Pancreas (tissue), 10 donors: Measurements from ENCODE around the gene RALB. TPM values are rescaled to one million over a fixed set of nuclear protein-coding genes. Genes with fewer than 3 reads are reported as not detected.

Experiments used
- ATAC-seq, 4 donors: fragments of 200-7000 bp; cut with Tn5 transposase; one replicate each; pipeline versions ENCODE4 v1.8.0 to v1.9.1; 2020; ENCODE audit warnings: mild to moderate bottlenecking in 4 of 4, moderate library complexity in 4 of 4
- DNase-seq, 6 donors: peaks; one replicate each; pipeline ENCODE4 v3.0.0-alpha.2; 2020
- FAIRE-seq: peaks from 2 replicates; lab custom pipeline; 2012; peaks lifted over from hg19 to GRCh38; lab: Jason Lieb, UNC
- H3K27ac ChIP-seq, 4 donors: fragments of 200-600 bp; sonication (generic); 1 replicate in 3 of 4; 2 replicates in 1 of 4; pipeline versions ENCODE4 v1.5.0 to v1.8.0; 2020
- H3K27me3 ChIP-seq, 4 donors: fragments of 200-600 bp; one replicate each; pipeline ENCODE4 v1.8.0; 2021
- H3K36me3 ChIP-seq, 3 donors: fragments of 200-600 bp; sonication (generic) in 1 of 3; one replicate each; pipeline versions ENCODE4 v1.5.0 to v1.8.0; 2020 to 2021
- H3K4me1 ChIP-seq, 3 donors: fragments of 200-600 bp; one replicate each; pipeline ENCODE4 v1.8.0; 2021
- H3K4me3 ChIP-seq, 4 donors: fragments of 200-600 bp; sonication (generic) in 2 of 4; one replicate each; pipeline versions ENCODE4 v1.5.0 to v1.8.0; 2020 to 2021
- H3K9me3 ChIP-seq, 4 donors: fragments of 200-600 bp; one replicate each; pipeline ENCODE4 v1.8.0; 2021
- WGBS, 2 donors: extraction: QIAGEN DNeasy Blood & Tissue Kit; methylation state at CpG; one replicate each; pipeline ENCODE4 v1.1.7; 2013; 5-methylcytosine and 5-hydroxymethylcytosine counted together
- intact Hi-C, 3 donors: fragments of 100-400 bp; cut with DNase I; formaldehyde crosslinking; loops; one replicate each; pipeline versions ENCODE4 v1.11.1 to v1.14.2; 2022
- polyA plus RNA-seq, 2 donors: library from polyadenylated mRNA; stranded (reverse); fragments of 200-250 nt; gene quantifications; one replicate each; pipeline ENCODE4 v1.2.3, GENCODE V29; 2013
- total RNA-seq, 6 donors: library from RNA; stranded (reverse); fragmentation: NEBNext Ultra II Directional in 4 of 6; extraction: Animal tissue kit (Norgen Biotek cat#: 25700) in 4 of 6; gene quantifications; one replicate each; pipeline versions ENCODE4 v1.2.1 to v1.2.4, GENCODE V29; 2021 to 2023
- TF ChIP-seq, protein P1 (sequence below), 4 donors: fragments of 200-600 bp; sonication (generic) in 3 of 4; IDR thresholded peaks; one replicate each; pipeline versions ENCODE4 v1.5.0 to v1.8.0; 2021; ENCODE audit warnings: antibody characterized with exemption in 4 of 4
- donor health status: healthy with polysubstance abuse.
- donor health status: DM: no; HTN: no; CAD: no; lungs with moderate emphysema.
- donor health status: DM: no; HTN: no; CAD: no.
- donor health status: control.
- donor health status: control.
- donor health status: Bipolar disorder and iron deficiency.
- donor health status: DM: yes; HTN: yes; CAD: no.
- donor health status: DM: no; HTN: no; CAD: no.
- donor health status: DM: no; HTN: no; CAD: no.
- donor health status: DM: yes; HTN: yes; CAD: no.

The RALB gene
- total and polyA plus RNA-seq, 8 donors, result 9.8 to 24.2 (median 15.4) TPM

DNA sequence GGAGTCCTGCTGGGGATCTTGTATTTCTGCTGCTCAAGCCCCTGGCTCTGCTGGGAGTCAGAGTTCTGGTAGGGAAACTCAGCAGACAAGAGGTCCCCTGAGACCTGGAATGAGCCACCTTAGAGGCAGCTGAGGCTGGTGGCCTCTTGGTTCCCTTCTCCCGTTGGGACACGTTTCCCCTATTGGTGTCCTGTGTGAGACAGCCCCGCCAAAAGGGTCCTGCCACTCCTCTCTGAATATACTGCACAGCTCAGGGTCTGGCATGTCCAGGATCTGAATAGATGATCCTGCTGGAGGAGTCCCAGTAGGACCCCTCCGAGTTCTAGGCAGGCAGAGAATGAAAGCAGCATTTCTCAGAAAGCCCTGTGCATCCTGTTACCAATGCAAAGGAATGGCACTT lies 2.0 kb upstream of the RALB start:
- TF ChIP-seq, protein P1, sequence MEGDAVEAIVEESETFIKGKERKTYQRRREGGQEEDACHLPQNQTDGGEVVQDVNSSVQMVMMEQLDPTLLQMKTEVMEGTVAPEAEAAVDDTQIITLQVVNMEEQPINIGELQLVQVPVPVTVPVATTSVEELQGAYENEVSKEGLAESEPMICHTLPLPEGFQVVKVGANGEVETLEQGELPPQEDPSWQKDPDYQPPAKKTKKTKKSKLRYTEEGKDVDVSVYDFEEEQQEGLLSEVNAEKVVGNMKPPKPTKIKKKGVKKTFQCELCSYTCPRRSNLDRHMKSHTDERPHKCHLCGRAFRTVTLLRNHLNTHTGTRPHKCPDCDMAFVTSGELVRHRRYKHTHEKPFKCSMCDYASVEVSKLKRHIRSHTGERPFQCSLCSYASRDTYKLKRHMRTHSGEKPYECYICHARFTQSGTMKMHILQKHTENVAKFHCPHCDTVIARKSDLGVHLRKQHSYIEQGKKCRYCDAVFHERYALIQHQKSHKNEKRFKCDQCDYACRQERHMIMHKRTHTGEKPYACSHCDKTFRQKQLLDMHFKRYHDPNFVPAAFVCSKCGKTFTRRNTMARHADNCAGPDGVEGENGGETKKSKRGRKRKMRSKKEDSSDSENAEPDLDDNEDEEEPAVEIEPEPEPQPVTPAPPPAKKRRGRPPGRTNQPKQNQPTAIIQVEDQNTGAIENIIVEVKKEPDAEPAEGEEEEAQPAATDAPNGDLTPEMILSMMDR (IDR thresholded peaks at IDR 0.05), result no peak
- WGBS, 2 donors, result 68 to 83% methylated on average over 4 of the region's 4 CpGs
- DNase-seq (no peak), ATAC-seq (no peak), FAIRE-seq (no peak)
- Histone ChIP-seq H3K27me3 (no peaks in the 10 kb centered on the region), H3K36me3 (no peaks in the 10 kb centered on the region), H3K27ac (no peak overlapping the region), H3K4me3 (no peak overlapping the region), H3K4me1 (peaks cover 0 to 5% (median 0%) of the 10 kb centered on the region in 3 donors), H3K9me3 (no peaks in the 10 kb centered on the region)
- intact Hi-C loops, result no loop called here

DNA sequence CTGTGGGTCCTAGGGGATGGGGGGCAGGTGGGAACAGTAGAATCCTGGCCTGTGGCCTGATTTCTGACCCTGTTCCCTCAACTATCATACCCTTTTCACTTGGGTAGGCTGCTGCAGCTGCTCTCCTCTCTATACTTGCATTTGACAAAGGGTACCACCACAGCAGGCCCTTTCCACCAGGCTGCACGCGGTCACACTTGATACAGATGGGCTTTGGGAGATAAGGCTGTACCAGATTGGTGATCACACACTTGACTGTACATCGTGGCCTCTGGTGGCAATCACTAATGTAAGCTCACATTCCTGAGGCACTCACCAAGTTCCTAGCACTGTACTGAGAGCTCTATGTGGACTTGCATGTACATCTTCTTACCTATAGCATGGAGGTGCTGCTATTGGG lies 1.6 kb upstream of the RALB start:
- no peak for FAIRE-seq
- Histone ChIP-seq H3K27ac (no peak overlapping the region), H3K36me3 (no peaks in the 10 kb centered on the region), H3K4me3 (no peak overlapping the region), H3K4me1 (peaks cover 0 to 5% (median 0%) of the 10 kb centered on the region in 3 donors), H3K9me3 (no peaks in the 10 kb centered on the region), H3K27me3 (no peaks in the 10 kb centered on the region)
- no peak for ATAC-seq
- TF ChIP-seq, protein P1 (IDR thresholded peaks at IDR 0.05), result no peak
- intact Hi-C loops, result no loop called here
- 70 to 82% methylated on average over 3 of the region's 3 CpGs for WGBS, 2 donors
- DNase-seq, result no peak

DNA sequence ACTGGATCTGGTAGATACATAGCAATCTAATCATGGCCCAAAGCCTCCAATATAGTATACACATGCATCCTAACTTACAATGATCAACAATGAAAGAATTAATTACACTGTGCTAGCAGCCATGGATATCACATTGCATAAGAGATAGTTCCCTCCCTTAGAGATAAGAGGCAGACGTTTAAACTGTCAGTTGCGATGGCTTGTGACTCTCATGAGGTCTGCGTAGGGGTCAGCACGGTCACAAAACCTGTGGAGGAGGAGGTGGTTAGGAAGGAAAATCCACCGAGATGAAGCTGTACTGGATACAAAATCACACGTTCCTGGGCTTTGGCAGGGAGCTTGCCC lies 800 bp upstream of the RALB start:
- peak overlapping the region in 1 of 4 donors; percentile 85 for H3K27ac ChIP-seq
- ATAC-seq, result no peak
- WGBS, 2 donors, result 23 to 29% methylated on average over 6 of the region's 6 CpGs
- no peaks in the 10 kb centered on the region for H3K9me3 ChIP-seq
- no peak for FAIRE-seq
- TF ChIP-seq, protein P1 (IDR thresholded peaks at IDR 0.05), result no peak
- no peak for DNase-seq
- intact Hi-C loops, result no loop called here
- no peaks in the 10 kb centered on the region for H3K27me3 ChIP-seq
- H3K36me3 ChIP-seq, result no peaks in the 10 kb centered on the region
- H3K4me3 ChIP-seq, result peak overlapping the region; percentile 83 to 99 (median 94)
- H3K4me1 ChIP-seq, result peaks cover 0 to 5% (median 0%) of the 10 kb centered on the region in 3 donors

DNA sequence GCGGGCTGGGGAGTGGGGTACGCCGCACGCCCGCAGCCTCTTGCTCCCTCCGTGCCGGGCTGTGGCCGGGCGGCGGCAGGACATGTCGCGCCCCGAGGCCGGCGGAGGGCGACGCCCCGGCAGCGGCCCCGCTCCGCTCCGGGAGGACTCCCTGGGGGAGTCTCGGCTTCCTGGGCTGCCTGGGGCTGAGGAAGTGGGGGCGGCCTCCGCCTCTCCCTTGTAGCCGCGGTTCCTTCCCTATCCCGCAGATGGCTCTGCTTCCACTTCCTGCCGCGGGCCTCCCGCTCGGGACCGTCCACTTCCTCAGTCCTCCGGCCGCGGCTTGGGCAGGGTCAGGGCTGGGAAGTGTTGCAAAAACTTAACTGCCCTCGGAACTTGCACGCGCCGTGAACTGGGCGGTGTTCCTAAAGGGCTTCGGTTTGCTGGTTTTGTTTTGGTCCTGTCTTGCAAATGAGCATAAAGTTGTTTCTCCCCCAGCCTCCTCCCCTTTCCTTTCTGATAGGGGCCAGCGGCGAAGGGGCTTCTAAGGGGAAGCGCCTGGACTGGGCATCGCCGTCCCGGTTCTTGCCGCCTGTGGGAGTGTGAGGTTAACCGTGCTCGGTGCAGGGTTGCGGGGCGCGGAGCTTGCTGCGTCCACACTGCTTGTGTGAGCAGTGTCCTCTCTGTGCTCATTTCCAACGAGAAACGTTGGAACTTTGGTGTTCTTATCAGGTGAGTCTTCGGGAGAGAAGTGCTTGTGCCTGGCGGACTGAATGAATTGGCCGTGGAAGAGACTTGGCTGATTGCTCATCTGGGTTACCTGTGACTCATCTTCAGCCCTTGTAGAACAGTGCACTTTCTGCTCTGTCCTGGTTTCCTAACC lies 600 bp downstream of the RALB start:
- TF ChIP-seq, protein P1 (IDR thresholded peaks at IDR 0.05), result peak in 1 of 4 donors; percentile 17
- Histone ChIP-seq H3K9me3 (no peaks in the 10 kb centered on the region), H3K4me3 (peak overlapping the region; percentile 83 to 99 (median 94)), H3K27ac (peak overlapping the region; percentile 67 to 89 (median 86)), H3K36me3 (no peaks in the 10 kb centered on the region), H3K27me3 (no peaks in the 10 kb centered on the region), H3K4me1 (peaks cover 0 to 7% (median 5%) of the 10 kb centered on the region in 3 donors)
- 0 to 1% methylated on average over 33 to 60 of the region's 60 CpGs for WGBS, 2 donors
- no peak for FAIRE-seq
- intact Hi-C loops, result no loop called here
- ATAC-seq, result peak; percentile 54 to 77 (median 66)
- DNase-seq, result peak; percentile 67 to 91 (median 76)

DNA sequence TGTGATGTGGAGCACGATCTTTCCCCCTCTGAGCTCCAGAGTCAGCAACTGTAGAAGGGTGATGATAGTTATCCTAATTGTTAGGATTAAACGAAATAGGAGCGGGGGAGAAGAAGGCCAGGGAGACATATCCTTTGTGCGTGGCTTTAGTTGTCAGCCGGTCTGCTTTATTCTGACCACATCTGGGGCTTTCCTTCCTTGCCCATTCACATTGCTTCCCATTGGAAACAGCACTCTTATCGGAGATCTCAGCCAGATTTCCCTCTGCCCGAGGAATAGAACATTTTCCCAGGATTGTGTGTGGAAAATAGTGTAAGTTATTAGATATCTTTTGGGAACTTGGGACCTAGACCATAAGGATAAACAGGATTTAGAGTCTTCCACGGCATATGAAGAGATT lies 1.5 kb downstream of the RALB start:
- Histone ChIP-seq H3K36me3 (no peaks in the 10 kb centered on the region), H3K27ac (no peak overlapping the region), H3K4me1 (peaks cover 0 to 7% (median 5%) of the 10 kb centered on the region in 3 donors), H3K4me3 (peak overlapping the region in 3 of 4 donors; percentile 83 to 99 (median 97)), H3K27me3 (no peaks in the 10 kb centered on the region), H3K9me3 (no peaks in the 10 kb centered on the region)
- intact Hi-C loops, result no loop called here
- DNase-seq (no peak), ATAC-seq (no peak), FAIRE-seq (no peak)
- TF ChIP-seq, protein P1 (IDR thresholded peaks at IDR 0.05), result no peak
- WGBS, 2 donors, result 68 to 74% methylated on average over 8 of the region's 8 CpGs
